ENCODE results near the gene L1TD1. TPM values are rescaled to one million over a fixed set of nuclear protein-coding genes. Genes with fewer than 3 reads are reported as not detected.

The L1TD1 gene
- total RNA-seq, 4 donors from 2014 or later = 0.04 TPM; not detected in 3

DNA sequence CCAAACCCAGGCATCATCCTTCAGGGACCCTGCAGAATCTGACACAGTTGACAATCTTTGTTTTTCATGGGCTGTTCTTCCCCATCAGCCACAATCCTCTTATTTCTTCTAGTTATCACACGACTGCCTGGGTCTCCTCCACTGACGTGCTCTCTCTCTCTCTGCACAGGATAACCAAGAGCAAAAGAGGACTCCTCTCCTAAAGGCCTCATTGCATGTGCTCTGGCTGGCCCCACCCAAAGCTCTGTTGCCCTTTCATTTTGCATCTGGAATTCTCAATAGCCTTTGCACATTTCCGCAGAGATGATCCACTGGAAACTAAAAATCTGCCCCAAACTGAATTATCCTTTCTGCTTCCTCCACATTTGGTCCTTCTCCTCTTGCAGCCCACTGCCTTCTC is 66.0 kb downstream of the L1TD1 start:
- WGBS, 2 donors = 83 to 91% methylated on average over 3 of the region's 3 CpGs
- intact Hi-C loops (cut with DNase I; ENCODE audit: low total_unique reads) = no loop called here
- TF ChIP-seq POLR2A (IDR thresholded peaks at IDR 0.05) = no peak
- TF ChIP-seq, protein P1, sequence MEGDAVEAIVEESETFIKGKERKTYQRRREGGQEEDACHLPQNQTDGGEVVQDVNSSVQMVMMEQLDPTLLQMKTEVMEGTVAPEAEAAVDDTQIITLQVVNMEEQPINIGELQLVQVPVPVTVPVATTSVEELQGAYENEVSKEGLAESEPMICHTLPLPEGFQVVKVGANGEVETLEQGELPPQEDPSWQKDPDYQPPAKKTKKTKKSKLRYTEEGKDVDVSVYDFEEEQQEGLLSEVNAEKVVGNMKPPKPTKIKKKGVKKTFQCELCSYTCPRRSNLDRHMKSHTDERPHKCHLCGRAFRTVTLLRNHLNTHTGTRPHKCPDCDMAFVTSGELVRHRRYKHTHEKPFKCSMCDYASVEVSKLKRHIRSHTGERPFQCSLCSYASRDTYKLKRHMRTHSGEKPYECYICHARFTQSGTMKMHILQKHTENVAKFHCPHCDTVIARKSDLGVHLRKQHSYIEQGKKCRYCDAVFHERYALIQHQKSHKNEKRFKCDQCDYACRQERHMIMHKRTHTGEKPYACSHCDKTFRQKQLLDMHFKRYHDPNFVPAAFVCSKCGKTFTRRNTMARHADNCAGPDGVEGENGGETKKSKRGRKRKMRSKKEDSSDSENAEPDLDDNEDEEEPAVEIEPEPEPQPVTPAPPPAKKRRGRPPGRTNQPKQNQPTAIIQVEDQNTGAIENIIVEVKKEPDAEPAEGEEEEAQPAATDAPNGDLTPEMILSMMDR (IDR thresholded peaks at IDR 0.05) = no peak
- H3K4me3 ChIP-seq (ENCODE audit: low read depth, poor library complexity, severe bottlenecking) = no peak overlapping the region
- no peak for DNase-seq (ENCODE audit: low spot score in 2 of 2)

Other genes starting within 250 kb of the L1TD1 start
- 1 to 10 TPM in 1 of 4 donors, under 1 TPM in 3; 0.21 to 1.5 (median 0.72) TPM for gene KANK4, start 124.6 kb downstream of the L1TD1 start, total RNA-seq
- 10 to 100 TPM; 23.9 to 28.4 (median 25.8) TPM for gene USP1, start 242.2 kb downstream of the L1TD1 start, total RNA-seq

All from lower leg skin (tissue), 4 donors.